CD4-positive, alpha-beta memory T cell (primary cell): Measurements from ENCODE around the gene ZNF416. TPM values are rescaled to one million over a fixed set of nuclear protein-coding genes. Genes with fewer than 3 reads are reported as not detected.
A peak's percentile ranks its signal among the peaks of the same experiment; 100 is the strongest.

Experiments used
- CTCF ChIA-PET: fragments of 350-600 bp; sonication (Branson Sonifier 250); formaldehyde crosslinking; loops from one replicate; lab custom pipeline; 2021; ENCODE audit warnings: inconsistent platforms; ENCODE audit not compliant: partially characterized antibody; lab: Charles Lee
- POLR2A ChIA-PET: fragments of 350-600 bp; sonication (Branson Sonifier 250); formaldehyde crosslinking; loops from one replicate; lab custom pipeline; 2021; ENCODE audit not compliant: partially characterized antibody; lab: Charles Lee
- DNase-seq, 5 donors: peaks; one replicate each; pipeline versions ENCODE4 v3.0.0 to v3.0.0-alpha.2; 2020 to 2022; ENCODE audit warnings: mixed read lengths in 1 of 5
- H3K27ac ChIP-seq: one replicate; pipeline ENCODE4 v1.7.0; 2013; ENCODE audit warnings: low read depth, low read length
- H3K27me3 ChIP-seq: 2 replicates; pipeline ENCODE4 v1.7.0; 2013; ENCODE audit warnings: mild to moderate bottlenecking, low read length, moderate library complexity; ENCODE audit not compliant: insufficient read depth
- H3K36me3 ChIP-seq: 2 replicates; pipeline ENCODE4 v1.7.0; 2013; ENCODE audit warnings: mild to moderate bottlenecking, low read length, moderate library complexity; ENCODE audit not compliant: insufficient read depth
- H3K4me1 ChIP-seq: 2 replicates; pipeline ENCODE4 v1.7.0; 2013; ENCODE audit warnings: mild to moderate bottlenecking, low read length, moderate library complexity; ENCODE audit not compliant: insufficient read depth
- H3K4me3 ChIP-seq, 2 donors: one replicate each; pipeline ENCODE4 v1.7.0; 2013; ENCODE audit warnings: low read length in 2 of 2, mild to moderate bottlenecking in 1 of 2
- H3K9me3 ChIP-seq, 2 donors: one replicate each; pipeline ENCODE4 v1.7.0; 2013; ENCODE audit warnings: low read length in 2 of 2, control low read depth in 1 of 2; ENCODE audit not compliant: control insufficient read depth in 1 of 2
- H3K27ac Mint-ChIP-seq, 7 donors: one replicate each; pipeline ENCODE4 v1.8.0; 2020 to 2021; ENCODE audit warnings: mixed read lengths in 7 of 7, mild to moderate bottlenecking in 6 of 7, inconsistent platforms in 3 of 7, moderate library complexity in 3 of 7
- H3K27me3 Mint-ChIP-seq, 2 donors: one replicate each; pipeline ENCODE4 v1.8.0; 2020 to 2021; ENCODE audit warnings: mixed read lengths in 2 of 2
- H3K36me3 Mint-ChIP-seq, 2 donors: one replicate each; pipeline ENCODE4 v1.8.0; 2020 to 2021; ENCODE audit warnings: mixed read lengths in 2 of 2, inconsistent platforms in 1 of 2, mild to moderate bottlenecking in 1 of 2
- H3K4me1 Mint-ChIP-seq, 4 donors: one replicate each; pipeline ENCODE4 v1.8.0; 2020 to 2021; ENCODE audit warnings: mixed read lengths in 4 of 4, mild to moderate bottlenecking in 1 of 4
- H3K4me3 Mint-ChIP-seq, 8 donors: one replicate each; pipeline ENCODE4 v1.8.0; 2020 to 2021; ENCODE audit warnings: mixed read lengths in 8 of 8, mild to moderate bottlenecking in 7 of 8, moderate library complexity in 6 of 8, inconsistent platforms in 3 of 8
- H3K9me3 Mint-ChIP-seq, 8 donors: one replicate each; pipeline ENCODE4 v1.8.0; 2020 to 2021; ENCODE audit warnings: mixed read lengths in 8 of 8, mild to moderate bottlenecking in 5 of 8, inconsistent platforms in 3 of 8, moderate library complexity in 1 of 8
- intact Hi-C: fragments of 100-400 bp; cut with micrococcal nuclease; formaldehyde crosslinking; loops from one replicate; pipeline ENCODE4 v1.15.1; 2023
- polyA plus RNA-seq, 2 donors: library from polyadenylated mRNA; unstranded; fragments of 300-500 nt; fragmentation: Illumina TruSeq; gene quantifications; one replicate each; pipeline ENCODE4 v1.2.3, GENCODE V29; 2021
- total RNA-seq, 2 experiments: library from RNA; stranded (reverse); gene quantifications; one replicate each; pipeline ENCODE4 v1.2.3, GENCODE V29; 2021

Gene ZNF416
- total and polyA plus RNA-seq, 4 experiments from 2014 or later, result 4.6 to 13.9 (median 10.2) TPM

DNA sequence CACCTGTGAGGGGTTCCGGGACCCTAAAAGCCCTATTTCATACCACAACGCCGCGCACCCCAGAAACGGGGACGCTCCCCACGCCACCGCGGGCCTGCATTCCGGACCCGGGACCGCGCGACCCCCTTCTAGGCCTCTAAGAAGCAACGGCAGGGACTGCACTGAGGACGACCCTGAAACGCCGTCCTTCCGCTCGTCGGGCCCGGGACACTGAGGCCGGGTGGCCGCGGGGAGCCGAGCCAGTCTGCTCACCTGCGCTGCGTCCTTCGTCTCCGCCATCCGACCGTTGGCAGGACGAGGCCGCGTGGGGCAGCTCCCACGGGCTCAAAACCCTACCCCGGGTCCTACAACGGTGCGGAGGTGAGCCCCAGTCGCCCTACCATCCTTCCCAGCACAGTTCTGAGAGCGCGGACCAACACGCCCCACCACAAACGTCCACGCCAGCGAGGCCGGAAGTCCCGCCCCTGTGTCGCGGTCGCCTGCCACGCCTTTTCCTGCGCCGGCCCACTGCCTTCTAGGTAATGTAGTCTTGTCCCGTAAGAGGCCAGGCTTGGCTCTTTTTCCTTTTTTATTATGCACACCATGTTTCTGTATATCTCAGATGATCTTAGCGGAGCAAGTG lies 19.2 kb downstream of the ZNF416 start, which contains the start of gene ZNF550:
Gene ZNF550, minus strand, starts transcription at position 460 of the 622 bp plus-strand sequence. Its CDS starts 181 bp downstream, at position 279.
- Histone ChIP-seq H3K4me3 (peak within 1 kb of the TSS; percentile 44 to 84), H3K27ac (peak within 1 kb of the TSS; percentile 63), H3K9me3 (no peaks in the 10 kb centered on the region), H3K36me3 (peaks cover 18% of the 10 kb centered on the region), H3K27me3 (no peaks in the 10 kb centered on the region), H3K4me1 (peaks cover 22% of the 10 kb centered on the region)
- H3K4me3 Mint-ChIP-seq, result peak within 1 kb of the TSS; percentile 91 to 99 (median 98)
- H3K4me1 Mint-ChIP-seq, result peaks cover 20 to 47% (median 29%) of the 10 kb centered on the region in 4 donors
- peaks cover 0 to 1% of the 10 kb centered on the region in 2 donors for H3K27me3 Mint-ChIP-seq
- peaks cover 2 to 54% (median 45%) of the 10 kb centered on the region in 8 donors for H3K9me3 Mint-ChIP-seq
- POLR2A ChIA-PET, result interaction anchor here (1.9 kb wide), 1 partner anchor 32 kb away, joined by 5 read pairs; the partner anchor contains the start of gene ZNF549
- DNase-seq, result peak; percentile 83 to 86 (median 84)
- peak within 1 kb of the TSS; percentile 70 to 97 (median 95) for H3K27ac Mint-ChIP-seq
- H3K36me3 Mint-ChIP-seq, result peaks cover 50 to 51% of the 10 kb centered on the region in 2 donors
- CTCF ChIA-PET, result no interaction called here
- intact Hi-C loops, result loop anchor here (1.0 to 10.0 kb wide), 6 partner anchors 20 to 455 kb away; partner anchors contain the start of genes ZNF419, ZNF549, ZNF749 and ZNF773

DNA sequence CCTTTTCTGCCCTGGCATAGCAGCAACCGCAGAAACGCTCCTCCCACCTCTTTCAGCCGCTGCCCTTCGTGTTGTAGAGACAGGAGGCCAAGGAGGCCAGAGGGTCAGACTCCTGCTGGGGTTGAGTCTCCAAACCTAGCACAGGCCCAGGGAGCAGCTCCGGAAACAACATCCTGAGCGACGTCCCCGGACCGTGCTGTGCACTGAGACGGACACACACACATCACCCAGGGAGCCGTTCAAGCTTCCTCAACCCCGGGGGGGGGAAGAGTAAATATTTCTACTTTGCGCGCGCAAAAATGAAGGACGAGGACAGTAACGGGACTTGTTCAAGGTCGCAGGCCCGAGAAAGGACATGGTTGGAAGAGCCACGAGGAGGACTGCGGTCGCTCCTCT lies 19.7 kb downstream of the ZNF416 start:
- Mint-ChIP-seq H3K9me3 (peaks cover 2 to 54% (median 43%) of the 10 kb centered on the region in 8 donors), H3K36me3 (peaks cover 55 to 56% of the 10 kb centered on the region in 2 donors), H3K4me1 (peaks cover 20 to 47% (median 29%) of the 10 kb centered on the region in 4 donors), H3K27me3 (peaks cover 0 to 1% of the 10 kb centered on the region in 2 donors), H3K27ac (peak overlapping the region; percentile 70 to 96 (median 93)), H3K4me3 (peak overlapping the region; percentile 91 to 99 (median 98))
- peak overlapping the region; percentile 63 for H3K27ac ChIP-seq
- ChIA-PET CTCF (no interaction called here), POLR2A (interaction anchor here (1.8 to 1.9 kb wide), 2 partner anchors 13 to 32 kb away, joined by 4 to 5 read pairs; partner anchors contain the start of gene ZNF549)
- intact Hi-C loops, result loop anchor here (1.0 kb wide), 5 partner anchors 20 to 124 kb away; partner anchors contain the start of genes ZNF419, ZNF549, ZNF749 and ZNF773
- DNase-seq, result peak in 4 of 5 donors; percentile 3 to 27 (median 9)
- no peaks in the 10 kb centered on the region for H3K27me3 ChIP-seq
- peak overlapping the region; percentile 44 to 84 for H3K4me3 ChIP-seq
- H3K36me3 ChIP-seq, result peaks cover 23% of the 10 kb centered on the region
- no peaks in the 10 kb centered on the region for H3K9me3 ChIP-seq
- H3K4me1 ChIP-seq, result peaks cover 22% of the 10 kb centered on the region

DNA sequence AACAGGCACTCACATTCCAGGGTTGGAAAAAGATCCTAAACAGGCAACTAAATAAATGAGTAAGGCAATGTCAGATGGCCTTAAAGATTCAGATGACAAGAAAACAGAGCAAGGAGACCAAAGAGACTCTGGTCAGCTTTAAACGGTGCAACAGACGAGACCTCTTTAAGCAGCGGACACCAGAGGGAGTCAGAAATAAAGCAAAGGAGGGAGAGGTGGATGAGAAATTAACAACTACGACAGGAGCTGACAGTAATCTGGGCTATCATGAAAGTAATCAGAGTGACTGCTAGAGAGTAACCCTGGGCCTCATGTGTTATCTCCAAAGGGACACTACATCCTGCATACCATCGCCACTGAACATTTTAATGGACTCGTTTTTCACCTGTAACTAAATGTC lies 20.2 kb downstream of the ZNF416 start:
- DNase-seq, result no peak
- Histone ChIP-seq H3K4me1 (peaks cover 22% of the 10 kb centered on the region), H3K4me3 (peak overlapping the region; percentile 44 to 84), H3K27me3 (no peaks in the 10 kb centered on the region), H3K27ac (peak overlapping the region; percentile 63), H3K36me3 (peaks cover 25% of the 10 kb centered on the region), H3K9me3 (no peaks in the 10 kb centered on the region)
- Mint-ChIP-seq H3K9me3 (peaks cover 2 to 51% (median 40%) of the 10 kb centered on the region in 8 donors), H3K4me3 (peak overlapping the region; percentile 91 to 99 (median 98)), H3K27me3 (peaks cover 0 to 1% of the 10 kb centered on the region in 2 donors), H3K4me1 (peaks cover 20 to 47% (median 29%) of the 10 kb centered on the region in 4 donors), H3K27ac (peak overlapping the region; percentile 48 to 94 (median 83)), H3K36me3 (peaks cover 58 to 59% of the 10 kb centered on the region in 2 donors)
- ChIA-PET CTCF (no interaction called here), POLR2A (interaction anchor here (1.8 to 1.9 kb wide), 2 partner anchors 12 to 31 kb away, joined by 4 to 5 read pairs; partner anchors contain the start of gene ZNF549)
- intact Hi-C loops, result no loop called here

DNA sequence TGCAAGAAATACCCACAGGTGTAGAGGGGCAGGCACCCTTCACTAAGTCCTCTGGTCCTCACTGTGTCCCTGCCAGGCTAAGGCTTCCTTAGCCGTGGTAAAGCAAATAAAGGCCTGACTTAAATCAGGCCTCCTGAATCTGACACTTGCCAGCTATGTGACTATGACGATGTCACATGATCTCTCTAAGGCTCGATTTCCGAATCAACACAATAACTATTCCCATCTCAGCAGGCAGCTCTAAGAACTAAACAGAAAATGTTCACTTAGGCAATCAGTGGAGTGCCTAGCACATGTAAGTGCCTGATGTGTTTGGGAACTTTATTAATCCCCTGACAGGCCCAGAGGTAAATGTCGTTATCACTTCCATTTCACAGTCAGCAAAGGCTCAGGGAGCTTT lies 21.1 kb downstream of the ZNF416 start:
- ChIA-PET POLR2A (interaction anchor here (1.8 kb wide), 1 partner anchor 12 kb away, joined by 4 read pairs; no protein-coding TSS in a partner anchor), CTCF (no interaction called here)
- H3K36me3 Mint-ChIP-seq, result peaks cover 64 to 65% of the 10 kb centered on the region in 2 donors
- Histone ChIP-seq H3K4me1 (peaks cover 22% of the 10 kb centered on the region), H3K36me3 (peaks cover 27% of the 10 kb centered on the region), H3K4me3 (no peak overlapping the region), H3K9me3 (peaks cover 0 to under 1% of the 10 kb centered on the region in 2 donors), H3K27ac (no peak overlapping the region), H3K27me3 (no peaks in the 10 kb centered on the region)
- peaks cover 0 to 1% of the 10 kb centered on the region in 2 donors for H3K27me3 Mint-ChIP-seq
- no peak overlapping the region for H3K27ac Mint-ChIP-seq
- peaks cover 3 to 49% (median 39%) of the 10 kb centered on the region in 8 donors for H3K9me3 Mint-ChIP-seq
- peak overlapping the region in 5 of 8 donors; percentile 91 to 99 (median 98) for H3K4me3 Mint-ChIP-seq
- DNase-seq, result no peak
- intact Hi-C loops, result no loop called here
- peaks cover 20 to 47% (median 29%) of the 10 kb centered on the region in 4 donors for H3K4me1 Mint-ChIP-seq

DNA sequence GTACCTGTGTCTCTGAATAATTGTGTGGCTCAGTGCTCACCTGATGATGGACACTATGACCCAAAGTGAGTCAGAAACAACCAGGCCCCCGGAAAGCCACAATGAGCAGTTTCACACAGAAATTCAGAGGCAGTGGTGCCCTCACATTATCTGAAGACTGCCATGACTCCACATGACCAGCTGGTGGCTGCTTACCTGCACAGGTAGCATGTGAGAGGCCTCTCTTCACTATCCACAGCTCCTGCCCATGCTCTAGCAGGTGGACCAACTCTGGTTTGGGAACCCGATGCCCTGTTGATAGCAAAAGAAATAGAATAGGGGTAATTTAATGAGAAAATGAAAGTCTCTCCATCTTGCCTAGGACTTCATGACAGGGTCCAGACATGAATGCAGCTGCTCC lies 26.3 kb downstream of the ZNF416 start:
- Histone ChIP-seq H3K4me1 (no peaks in the 10 kb centered on the region), H3K36me3 (peaks cover 68% of the 10 kb centered on the region), H3K27ac (no peak overlapping the region), H3K4me3 (no peak overlapping the region), H3K9me3 (peaks cover 3 to 40% of the 10 kb centered on the region in 2 donors), H3K27me3 (no peaks in the 10 kb centered on the region)
- Mint-ChIP-seq H3K9me3 (peaks cover 11 to 79% (median 70%) of the 10 kb centered on the region in 8 donors), H3K4me1 (peaks cover 0 to 12% (median 1%) of the 10 kb centered on the region in 4 donors), H3K27ac (no peak overlapping the region), H3K27me3 (no peaks in the 10 kb centered on the region), H3K4me3 (no peak overlapping the region), H3K36me3 (peaks cover 94 to 100% of the 10 kb centered on the region in 2 donors)
- DNase-seq, result no peak
- POLR2A ChIA-PET, result no interaction called here
- intact Hi-C loops, result no loop called here
- CTCF ChIA-PET, result no interaction called here

DNA sequence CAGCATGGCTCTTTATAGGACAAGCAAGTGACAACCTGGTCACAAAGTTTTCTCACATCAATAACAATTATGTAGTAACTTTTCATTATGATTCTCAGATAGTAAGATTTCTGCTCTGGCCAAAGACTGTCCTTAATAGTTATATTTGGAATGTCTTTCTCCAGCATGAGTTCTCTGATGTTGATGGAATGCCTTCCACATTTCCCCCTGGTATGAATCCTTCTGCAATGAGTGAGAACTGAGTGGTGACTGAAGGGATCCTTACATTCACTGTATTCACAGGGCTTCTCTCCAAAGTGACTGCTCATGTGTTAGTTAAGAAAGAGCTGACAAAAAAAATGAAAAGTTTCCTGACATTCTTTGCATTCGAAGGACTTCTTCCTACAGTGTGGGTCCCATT lies 32.2 kb downstream of the ZNF416 start:
- intact Hi-C loops, result no loop called here
- no peak for DNase-seq
- peaks cover 10 to 98% (median 93%) of the 10 kb centered on the region in 8 donors for H3K9me3 Mint-ChIP-seq
- no peaks in the 10 kb centered on the region for H3K27me3 Mint-ChIP-seq
- Histone ChIP-seq H3K4me3 (peak overlapping the region in 1 of 2 donors; percentile 9), H3K9me3 (peaks cover 13 to 77% of the 10 kb centered on the region in 2 donors), H3K4me1 (no peaks in the 10 kb centered on the region), H3K27ac (no peak overlapping the region), H3K27me3 (no peaks in the 10 kb centered on the region), H3K36me3 (peaks cover 41% of the 10 kb centered on the region)
- no peaks in the 10 kb centered on the region for H3K4me1 Mint-ChIP-seq
- H3K36me3 Mint-ChIP-seq, result peaks cover 87 to 88% of the 10 kb centered on the region in 2 donors
- POLR2A ChIA-PET, result interaction anchor here (1.1 kb wide), 1 partner anchor 12 kb away, joined by 4 read pairs; no protein-coding TSS in a partner anchor
- no peak overlapping the region for H3K27ac Mint-ChIP-seq
- H3K4me3 Mint-ChIP-seq, result no peak overlapping the region
- CTCF ChIA-PET, result no interaction called here
